NCI-H2196 (cell line): ENCODE results near the gene SNX30.

Experiments
- DNase-seq: peaks from one replicate; lab custom pipeline; 2025; ENCODE audit not compliant: unreplicated experiment; lab: John Stamatoyannopoulos, UW

Gene SNX30

DNA sequence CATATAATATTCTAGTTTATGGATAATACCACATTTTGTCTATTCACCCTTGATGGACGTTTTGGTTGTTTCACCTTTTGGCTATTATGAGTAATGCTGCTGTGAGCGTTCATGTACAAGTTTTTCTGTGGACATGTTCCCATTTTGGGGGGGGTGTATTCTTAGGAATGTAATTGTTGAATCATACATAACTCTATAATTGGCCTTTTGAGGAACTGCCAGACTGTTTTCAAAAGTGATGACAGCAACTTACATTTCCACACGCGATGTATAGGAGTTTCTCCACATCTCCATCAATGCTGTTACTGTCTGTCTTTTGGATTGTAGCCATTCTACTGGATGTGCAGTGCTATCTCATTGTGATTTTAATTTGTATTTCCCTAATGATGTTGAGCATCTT, 70.3 kb downstream of the SNX30 start:
- no peak for DNase-seq

DNA sequence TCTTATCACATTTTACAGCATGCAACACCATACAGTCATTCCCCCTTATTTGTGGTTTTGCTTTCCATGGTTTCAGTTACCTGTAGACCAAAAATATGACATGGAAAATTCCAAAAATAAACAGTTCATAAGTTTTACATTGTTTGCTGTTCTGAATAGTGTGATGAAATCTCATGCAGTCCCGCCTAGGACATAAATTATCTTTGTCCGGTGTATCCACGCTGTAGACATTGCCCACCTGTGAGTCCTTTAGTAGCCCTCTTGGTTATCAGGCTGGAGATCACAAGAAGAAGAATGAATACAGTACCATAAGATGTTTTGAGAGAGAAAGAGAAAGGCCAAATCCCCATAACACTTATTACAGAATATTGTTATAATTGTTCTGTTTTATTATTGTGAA, 72.1 kb downstream of the SNX30 start:
- no peak for DNase-seq

DNA sequence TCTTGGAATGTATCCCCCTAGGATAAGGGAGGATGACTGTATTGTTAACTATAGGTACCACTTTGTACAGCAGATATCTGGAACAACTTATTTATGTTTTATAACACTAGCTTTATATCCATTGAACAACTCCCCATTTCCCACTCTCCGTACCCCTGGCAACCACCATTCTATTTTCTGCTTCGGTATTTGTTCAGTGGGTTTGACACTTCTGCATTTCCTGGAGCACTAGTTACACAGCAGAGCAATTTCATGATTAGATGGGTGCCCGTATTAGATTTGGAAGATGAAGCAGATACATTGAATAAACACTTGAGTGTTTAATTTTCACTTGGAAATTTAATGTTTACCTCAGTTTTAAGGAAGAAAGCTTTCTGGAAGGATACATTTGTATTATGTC, 72.7 kb downstream of the SNX30 start:
- DNase-seq = no peak

DNA sequence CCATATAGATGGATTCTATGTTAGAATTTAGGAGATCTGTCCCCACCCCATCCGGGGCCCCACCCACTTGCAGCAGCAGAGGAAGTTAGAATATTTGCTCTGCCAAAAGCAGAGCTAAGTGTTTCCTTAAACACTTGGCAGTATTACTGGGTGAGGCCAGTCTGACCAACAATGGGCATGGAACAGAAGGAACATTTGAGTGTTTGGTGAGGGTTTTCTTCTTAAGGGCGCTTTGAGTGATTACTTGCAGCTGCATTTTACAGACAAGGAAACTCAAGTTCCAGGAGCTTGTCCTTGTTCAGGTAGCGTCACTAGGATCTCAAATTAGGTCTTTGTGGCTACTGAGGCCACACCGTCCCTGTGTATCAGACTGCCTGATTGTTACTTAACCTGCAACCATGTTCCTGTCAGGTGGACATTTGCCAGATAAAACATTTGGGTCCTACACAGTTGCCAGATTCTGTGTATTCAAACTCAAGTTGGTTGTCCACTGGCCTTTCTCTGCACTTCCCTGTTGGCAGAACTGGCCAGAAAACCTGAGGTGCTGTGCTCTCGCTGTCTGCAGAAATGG, 80.8 kb downstream of the SNX30 start:
- DNase-seq = peak; percentile 77

DNA sequence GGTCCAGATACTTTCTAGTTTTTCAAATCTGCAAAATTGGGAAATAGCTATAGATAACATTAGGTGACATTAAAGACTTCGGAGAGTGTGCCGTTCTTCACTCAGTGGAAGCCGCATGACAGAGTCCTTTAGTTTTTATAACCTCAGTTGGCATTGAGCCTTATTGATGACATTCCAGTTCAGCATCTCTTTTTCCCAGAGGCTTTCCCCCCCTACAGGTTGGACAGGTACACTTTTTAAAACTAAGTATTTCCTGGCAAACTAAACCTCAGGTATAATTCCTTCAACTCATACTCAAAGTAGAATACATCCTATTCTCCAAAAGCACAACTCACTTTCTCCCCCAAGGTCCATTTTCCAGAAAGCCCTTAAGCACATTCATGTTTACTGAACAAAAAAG, 81.4 kb downstream of the SNX30 start:
- peak; percentile 48 for DNase-seq

DNA sequence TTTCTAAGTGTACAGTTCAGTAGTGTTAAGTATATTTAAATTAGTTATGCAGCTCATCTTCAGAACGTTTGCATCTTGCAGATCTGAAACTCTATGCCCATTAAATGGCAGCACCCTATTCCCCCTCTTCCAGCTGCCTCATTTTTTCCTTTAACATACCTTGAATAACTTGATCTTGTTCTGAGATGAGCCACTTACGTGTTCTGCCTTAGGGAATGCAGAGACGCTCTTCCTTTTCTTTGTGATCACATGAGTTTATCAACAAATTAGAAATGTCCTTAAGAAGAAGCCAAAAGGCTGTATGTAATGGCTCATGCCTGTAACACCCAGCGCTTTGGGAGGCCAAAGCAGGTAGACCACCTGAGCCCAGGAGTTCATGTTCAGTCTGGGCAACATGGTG, 82.5 kb downstream of the SNX30 start:
- DNase-seq = no peak

DNA sequence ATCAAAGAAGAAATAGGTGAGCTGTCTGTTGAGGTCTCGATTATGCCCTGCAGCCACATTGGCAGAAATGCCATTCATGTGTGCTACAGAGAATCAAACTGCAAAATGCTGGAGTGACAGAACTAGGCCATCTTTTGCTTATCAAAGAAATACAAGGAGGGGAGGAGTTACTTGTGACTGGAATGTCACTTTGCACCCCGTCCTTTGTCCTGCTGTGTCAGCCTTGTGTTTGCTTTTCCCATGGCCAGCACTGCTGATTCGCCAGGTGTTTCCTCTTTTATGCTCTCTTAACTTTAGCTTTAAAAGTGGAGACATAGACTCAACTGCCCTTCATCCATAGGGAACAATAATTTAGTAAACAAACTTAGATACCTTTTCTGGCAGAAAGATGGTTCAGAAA, 85.8 kb downstream of the SNX30 start:
- DNase-seq = no peak

DNA sequence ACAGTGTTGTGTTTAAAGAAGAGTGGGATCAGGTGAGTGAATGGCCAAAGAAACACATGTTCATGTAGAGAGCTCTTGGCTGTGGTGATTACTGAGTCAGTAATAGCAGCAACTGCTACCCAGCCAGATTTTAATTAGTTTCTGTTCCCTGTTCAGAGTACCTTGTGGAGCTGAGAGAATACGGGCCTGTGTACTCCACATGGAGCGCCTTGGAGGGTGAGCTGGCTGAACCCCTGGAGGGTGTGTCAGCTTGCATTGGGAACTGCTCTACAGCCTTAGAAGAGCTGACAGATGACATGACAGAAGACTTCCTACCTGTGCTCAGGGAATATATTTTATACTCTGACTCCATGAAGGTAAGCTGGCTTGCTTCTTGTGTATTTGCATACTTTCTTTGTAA, 87.8 kb downstream of the SNX30 start:
- no peak for DNase-seq

DNA sequence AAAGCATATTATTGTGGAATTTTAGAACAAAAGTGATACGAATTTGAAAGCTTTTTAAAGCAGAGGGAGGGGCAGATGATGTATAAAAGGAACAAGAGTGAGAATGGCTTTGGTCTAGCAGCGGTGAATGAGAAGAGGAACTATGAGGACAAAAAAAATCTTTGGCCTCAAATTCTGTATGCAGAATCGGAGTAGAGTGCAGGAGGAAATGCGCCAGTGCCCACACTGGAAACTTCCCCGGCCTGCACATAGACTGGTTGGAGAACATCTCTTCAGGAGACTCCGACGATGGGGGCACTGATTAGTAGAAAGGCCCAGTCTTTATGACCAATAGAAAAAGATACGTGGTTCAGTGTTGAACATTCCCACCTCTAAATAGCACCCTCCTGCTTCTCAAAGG, 88.8 kb downstream of the SNX30 start:
- DNase-seq = no peak

DNA sequence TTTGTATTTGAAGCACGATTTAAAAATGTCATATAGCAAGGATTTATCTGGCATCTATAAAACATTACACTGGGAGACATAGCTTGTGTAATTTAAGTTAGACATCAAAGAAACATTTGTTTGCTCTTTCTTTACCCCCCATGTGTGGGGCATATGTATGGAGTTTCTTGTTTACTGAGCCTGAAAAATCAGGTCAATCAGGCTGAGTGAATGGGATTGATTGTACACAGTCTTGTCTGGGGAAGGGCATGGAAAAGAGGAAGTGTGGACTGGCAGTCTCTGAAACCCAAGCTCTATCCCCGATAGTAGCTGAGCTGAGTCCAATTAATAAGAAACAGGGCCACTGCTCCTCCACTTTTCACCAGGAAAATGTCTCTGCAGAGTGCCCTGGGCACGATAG, 90.7 kb downstream of the SNX30 start:
- DNase-seq = no peak

DNA sequence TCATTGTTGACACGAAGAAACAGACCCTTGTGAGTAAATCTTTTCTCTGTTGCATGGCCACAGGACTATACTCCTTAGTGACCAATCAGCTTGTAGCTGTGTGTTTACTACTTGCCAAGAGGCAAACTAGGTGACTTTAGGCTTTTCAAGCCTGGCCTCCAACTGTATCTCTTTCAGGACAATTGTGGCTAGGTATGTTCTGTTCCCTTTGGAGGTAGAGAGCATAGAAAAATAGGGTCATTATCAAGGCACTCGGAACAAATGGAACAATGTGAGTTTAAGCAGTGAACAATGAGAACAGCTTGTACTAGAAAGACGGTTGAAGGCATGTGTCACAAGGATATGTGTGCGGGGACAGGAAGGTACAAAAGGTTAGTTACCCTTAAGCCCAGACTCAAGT, 92.0 kb downstream of the SNX30 start:
- no peak for DNase-seq

DNA sequence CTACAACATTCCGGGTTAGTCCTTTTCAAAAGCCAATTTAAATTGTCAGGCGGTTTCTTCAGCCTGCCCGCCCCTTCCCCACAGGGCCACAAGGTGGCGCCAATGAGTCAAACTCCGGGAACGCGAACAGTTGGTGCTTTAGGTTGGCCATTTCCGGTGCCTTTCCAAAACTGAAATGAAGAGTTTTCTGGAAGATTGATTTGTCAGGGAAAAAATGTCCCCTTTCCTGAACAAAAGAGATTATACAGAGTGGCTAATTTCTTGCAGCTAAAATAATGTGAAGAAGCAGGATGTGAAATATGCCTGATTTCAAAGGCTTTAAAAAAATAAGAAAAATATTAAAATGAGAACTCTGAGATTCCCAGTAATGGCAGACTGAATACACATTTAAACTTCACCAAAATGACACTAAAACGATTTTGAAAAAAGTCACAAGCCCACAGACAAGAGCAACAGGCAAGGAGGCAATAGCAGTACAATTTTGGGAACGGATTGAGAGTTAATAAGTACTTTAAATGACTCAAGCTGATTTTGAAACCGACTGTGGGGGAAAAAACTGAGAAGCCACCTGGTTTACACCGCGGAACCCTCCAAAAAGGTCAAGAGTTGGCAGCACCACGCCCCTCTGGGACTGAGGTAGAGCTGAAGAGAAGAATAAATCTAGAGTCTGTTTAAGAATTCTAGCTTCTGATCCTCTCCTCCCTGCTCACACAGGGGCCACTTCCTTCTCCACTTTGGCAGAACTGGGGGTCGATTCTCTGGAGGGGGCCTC, 94.4 kb downstream of the SNX30 start:
- DNase-seq = peak; percentile 14

DNA sequence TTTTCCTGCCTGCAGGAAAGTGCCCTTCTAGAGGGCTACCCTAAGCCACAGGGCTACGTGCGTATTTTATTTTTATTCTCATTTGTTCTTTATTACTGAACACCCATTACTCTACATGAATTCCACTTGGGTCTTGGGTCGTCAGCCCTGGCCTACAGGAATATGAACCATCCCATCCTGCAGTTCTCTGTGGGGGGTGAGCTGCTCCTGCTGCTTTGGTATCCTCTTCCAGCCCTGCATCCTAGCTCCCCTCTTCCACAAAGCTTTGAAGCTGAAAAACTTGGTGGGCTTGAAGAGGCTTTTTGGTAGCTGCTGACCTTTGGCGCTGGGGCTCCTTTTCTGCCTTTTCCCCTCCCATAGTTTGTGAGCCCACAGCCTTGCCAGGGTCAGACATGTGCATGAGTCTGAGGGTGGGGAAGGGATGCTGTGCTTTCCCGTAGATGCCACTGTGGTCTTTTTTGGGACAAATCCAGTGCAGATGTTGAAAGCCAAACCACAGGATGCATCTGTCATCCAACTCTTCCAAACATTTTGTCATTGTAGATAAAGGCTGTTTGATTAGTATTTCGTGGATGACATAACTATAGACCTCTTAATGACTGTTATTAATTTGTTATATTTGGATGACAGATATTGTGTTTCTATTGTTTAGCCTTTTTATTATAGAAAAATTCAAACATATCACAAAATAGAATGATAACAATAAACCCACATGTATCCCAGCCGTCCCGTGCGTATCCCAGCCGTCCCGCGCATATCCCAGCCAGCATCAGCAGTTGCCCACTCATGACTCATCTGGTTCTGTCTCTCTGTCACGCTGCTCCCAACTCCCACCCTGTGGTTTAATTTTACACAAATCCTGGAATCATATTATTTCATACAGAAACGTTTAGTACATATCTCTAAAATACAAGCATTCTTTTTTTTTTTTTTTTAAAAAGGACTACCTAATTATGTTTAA, 96.2 kb downstream of the SNX30 start:
- no peak for DNase-seq

DNA sequence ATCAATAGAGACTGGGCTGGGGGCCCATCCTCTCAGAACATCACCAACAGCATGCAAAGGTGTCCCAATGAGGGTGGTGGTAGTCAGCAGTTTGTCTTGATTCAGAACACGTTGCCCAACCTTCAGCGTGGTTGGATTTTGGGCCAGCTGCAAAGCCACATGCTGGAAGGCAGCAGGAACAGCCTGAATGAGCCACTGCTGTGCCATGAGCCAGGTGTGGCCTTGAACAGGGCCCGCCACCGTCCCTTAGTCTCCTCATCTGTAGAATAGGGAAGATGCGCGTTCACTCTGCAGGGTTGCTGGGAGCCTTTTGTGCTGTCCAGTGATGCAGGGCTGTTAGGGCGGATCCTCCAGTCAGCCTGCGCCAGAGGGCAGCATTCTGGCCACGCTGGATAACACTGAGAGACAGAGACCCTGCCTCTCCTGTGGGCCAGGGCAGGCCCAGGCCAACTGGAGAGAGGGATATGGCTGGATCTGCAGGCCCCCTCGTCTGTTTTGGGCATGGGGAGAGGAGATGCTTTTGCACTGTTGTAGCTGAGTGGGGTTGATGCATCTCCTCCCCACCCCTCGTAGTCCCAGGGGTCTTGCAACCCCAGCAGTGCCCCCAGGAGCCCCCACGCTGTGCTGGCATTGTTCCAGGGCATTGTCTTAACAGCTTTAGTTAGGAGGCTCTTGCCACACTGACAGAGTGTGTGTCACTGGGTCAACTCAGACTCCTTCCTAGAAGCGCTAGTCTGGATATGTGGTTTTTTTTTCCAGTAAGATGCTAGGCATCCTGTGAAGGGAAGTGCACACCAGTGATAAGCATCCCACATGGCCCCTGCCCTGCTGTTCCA, 98.0 kb downstream of the SNX30 start:
- no peak for DNase-seq

DNA sequence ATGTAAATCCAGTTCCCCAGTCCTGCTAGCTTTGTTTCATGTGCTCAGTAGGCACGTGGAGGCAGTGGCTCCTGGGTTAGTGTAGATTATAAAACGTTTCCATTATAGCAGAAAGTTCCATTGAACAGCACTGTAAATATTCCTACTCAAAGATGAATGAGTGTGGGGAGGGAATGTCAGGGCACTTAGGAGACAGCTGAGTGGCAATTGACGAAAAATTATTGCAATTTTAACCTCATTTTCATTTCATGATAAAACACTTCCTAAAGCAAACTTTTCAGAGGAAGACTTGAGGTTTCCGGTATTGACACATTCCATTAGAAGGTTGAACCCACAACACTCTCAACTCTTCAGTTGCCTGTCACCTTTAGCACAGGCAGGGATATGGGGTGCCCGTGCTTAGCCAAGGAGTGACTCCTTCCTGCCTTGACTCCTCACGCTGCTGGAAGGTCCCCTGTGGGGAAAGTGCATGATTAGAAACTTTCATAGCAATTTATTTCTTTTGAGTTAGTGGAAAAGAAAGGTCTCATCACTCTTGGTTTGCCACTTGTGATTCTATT, 98.9 kb downstream of the SNX30 start:
- no peak for DNase-seq

DNA sequence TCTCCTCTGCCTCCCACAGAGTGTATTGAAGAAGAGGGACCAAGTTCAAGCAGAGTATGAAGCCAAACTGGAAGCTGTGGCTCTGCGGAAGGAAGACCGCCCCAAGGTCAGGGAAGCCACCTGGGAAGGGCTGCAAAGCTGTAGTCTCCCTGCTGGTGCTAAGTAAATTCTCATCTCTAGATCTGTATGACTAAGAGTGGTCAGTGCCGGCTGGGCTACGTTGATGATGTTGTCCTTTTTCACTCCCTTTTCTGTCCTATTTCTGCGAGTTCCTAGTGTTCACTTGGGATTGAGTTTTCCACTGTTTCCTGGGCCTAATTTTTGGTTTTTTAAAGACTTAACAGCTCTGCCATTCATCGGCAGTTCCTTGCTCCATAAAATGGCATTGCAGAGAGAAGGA, 100.3 kb downstream of the SNX30 start:
- no peak for DNase-seq

DNA sequence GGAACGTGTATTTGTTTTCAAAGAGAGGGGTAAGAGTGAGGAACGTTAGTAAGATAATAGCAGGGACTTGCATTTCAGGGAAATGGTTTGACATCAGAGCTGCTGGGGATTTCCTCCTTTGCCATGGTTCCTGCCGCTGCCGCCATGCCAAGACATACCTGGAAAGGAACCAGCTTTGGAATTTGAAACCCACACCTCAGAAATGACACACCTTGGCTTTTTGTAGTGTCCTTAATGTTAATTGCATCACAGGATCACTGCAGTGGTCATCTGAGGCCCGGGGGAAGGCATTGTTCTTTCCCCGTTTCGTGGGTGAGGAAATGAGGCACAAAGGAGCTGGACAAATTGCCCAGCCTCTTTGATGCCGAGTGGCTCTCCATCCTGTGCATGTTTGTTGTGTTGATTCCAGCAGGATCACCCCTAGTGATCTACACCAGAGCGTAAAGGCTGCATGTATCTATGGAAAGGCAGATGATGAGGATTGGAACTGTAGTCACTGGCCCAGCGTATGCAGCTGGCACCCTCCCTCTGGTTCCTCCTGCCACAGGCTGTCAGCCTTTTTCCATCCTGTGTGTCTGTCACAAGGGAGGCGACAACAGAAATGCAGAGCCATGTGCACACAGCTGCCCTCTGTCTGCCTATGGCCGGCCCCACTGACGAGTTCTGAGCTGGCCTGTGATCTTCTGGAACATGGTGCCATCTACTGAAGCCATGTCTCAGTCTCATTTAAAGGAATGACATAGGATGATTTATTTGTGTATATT, 102.4 kb downstream of the SNX30 start:
- peak; percentile 24 for DNase-seq

DNA sequence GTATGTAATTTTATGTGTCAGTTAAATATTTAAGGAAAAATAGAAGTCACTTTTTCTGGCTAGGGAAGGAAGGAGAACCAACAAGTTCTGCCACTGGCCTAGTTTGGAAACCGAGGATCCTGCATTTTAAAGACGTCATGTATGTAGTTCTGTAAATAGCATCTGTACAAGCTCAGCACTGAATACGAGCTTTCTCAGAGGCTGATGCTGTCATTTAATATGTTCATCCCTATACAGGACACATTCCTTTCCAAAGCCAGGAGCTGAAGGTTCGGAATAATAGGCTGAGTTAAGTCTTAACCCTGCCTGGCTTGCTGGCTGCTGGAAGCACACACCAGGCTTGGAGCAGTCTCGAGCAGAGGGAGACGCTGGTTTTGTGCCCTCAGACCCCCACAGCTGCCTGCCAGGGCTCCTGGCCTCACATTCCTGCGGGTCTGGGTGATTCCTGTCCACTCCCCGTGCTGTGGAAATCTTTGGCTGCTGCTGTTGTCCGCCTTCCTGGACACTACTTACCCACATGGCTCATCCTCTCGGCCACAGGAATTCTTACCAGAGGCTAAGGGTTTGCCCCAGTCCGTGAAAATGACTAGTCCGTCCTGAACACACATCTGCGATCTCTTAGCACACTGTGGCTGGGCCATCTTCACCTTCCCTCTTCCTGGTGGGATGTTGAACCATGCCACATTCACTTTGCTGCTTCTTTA, 103.5 kb downstream of the SNX30 start:
- no peak for DNase-seq

DNA sequence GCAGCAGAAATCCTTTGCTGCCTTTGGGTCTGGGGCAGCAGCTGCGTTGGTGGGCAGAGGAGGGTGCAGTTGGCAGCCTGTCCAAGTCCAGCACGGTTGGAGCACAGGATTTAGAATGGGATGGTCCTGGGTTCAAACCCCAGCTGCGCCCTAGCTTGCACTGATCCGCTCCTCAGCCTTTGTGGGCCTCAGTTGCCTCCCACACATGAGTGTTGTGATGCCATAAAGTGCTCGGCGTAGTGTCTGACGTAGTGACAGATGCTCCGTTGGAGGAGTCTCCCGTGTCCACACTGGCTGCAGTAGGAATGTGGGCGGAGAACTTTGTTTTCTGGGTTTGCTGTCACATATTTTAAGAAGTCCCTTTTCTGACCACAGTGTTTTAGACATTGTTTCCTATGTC, 104.1 kb downstream of the SNX30 start:
- no peak for DNase-seq
